PC-3 (cell line): ENCODE data around the gene RGS12. TPM values are rescaled to one million over a fixed set of nuclear protein-coding genes. Genes with fewer than 3 reads are reported as not detected.

Source experiments
- ATAC-seq: fragments of 200-7000 bp; cut with Tn5 transposase; 2 replicates; pipeline ENCODE4 v1.9.1; 2020; ENCODE audit warnings: mild to moderate bottlenecking, moderate library complexity
- BruUV-seq: library from RNA; stranded (reverse); fragments of 400-500 nt; replicated peaks from 2 replicates; lab custom pipeline; 2021; lab: Mats Ljungman, UMichigan
- CTCF ChIA-PET: fragments of 300-600 bp; sonication (Branson Sonifier 250); formaldehyde crosslinking; loops from one replicate; lab custom pipeline; 2022; ENCODE audit warnings: antibody characterized with exemption; lab: Charles Lee
- POLR2A ChIA-PET: fragments of 300-600 bp; sonication (Branson Sonifier 250); formaldehyde crosslinking; loops from one replicate; lab custom pipeline; 2022; ENCODE audit warnings: antibody characterized with exemption; ENCODE audit not compliant: unreplicated experiment; lab: Charles Lee
- DNase-seq: peaks from one replicate; pipeline ENCODE4 v3.0.0-alpha.2; 2015
- H2AFZ ChIP-seq: fragments of 300-600 bp; sonication (generic); 2 replicates; pipeline ENCODE4 v1.6.0; 2016; ENCODE audit warnings: antibody characterized with exemption, low read length
- H3F3A ChIP-seq: fragments of 300-600 bp; sonication (generic); one replicate; pipeline ENCODE4 v1.6.0; 2017; ENCODE audit warnings: antibody characterized with exemption, low read length, control low read depth, mild to moderate bottlenecking; ENCODE audit not compliant: unreplicated experiment
- H3K27ac ChIP-seq: fragments of 300-600 bp; sonication (generic); 2 replicates; pipeline ENCODE4 v1.5.1; 2016; ENCODE audit warnings: mild to moderate bottlenecking, low read length
- H3K27me3 ChIP-seq: fragments of 300-600 bp; sonication (generic); 2 replicates; pipeline ENCODE4 v1.6.1; 2016; ENCODE audit warnings: low read length, mixed read lengths
- H3K36me3 ChIP-seq: fragments of 300-600 bp; sonication (generic); 2 replicates; pipeline ENCODE4 v1.6.1; 2016; ENCODE audit warnings: low read depth, mixed run types, low read length, mixed read lengths
- H3K4me1 ChIP-seq: fragments of 300-600 bp; sonication (generic); 2 replicates; pipeline ENCODE4 v1.5.1; 2016; ENCODE audit warnings: low read length; ENCODE audit not compliant: insufficient read depth
- H3K4me2 ChIP-seq: fragments of 300-600 bp; sonication (generic); 2 replicates; pipeline ENCODE4 v1.6.0; 2016; ENCODE audit warnings: low read length
- H3K4me3 ChIP-seq: fragments of 300-600 bp; sonication (generic); 2 replicates; pipeline ENCODE4 v1.5.1; 2016; ENCODE audit warnings: mild to moderate bottlenecking, low read length, mixed read lengths
- H3K79me2 ChIP-seq: fragments of 300-600 bp; sonication (generic); 2 replicates; pipeline ENCODE4 v1.6.1; 2017; ENCODE audit warnings: low read length, mixed read lengths
- H3K9ac ChIP-seq: fragments of 300-600 bp; sonication (generic); 2 replicates; pipeline ENCODE4 v1.6.0; 2016; ENCODE audit warnings: mild to moderate bottlenecking, low read length
- H3K9me2 ChIP-seq: fragments of 300-600 bp; sonication (generic); replicated peaks from 2 replicates; pipeline ENCODE4 v1.6.1; 2016; ENCODE audit warnings: mixed run types, low read length, mixed read lengths
- H3K9me3 ChIP-seq: fragments of 300-600 bp; sonication (generic); 2 replicates; pipeline ENCODE4 v1.6.1; 2016; ENCODE audit warnings: low read length, mixed read lengths
- H4K20me1 ChIP-seq: fragments of 300-600 bp; sonication (generic); 2 replicates; pipeline ENCODE4 v1.6.1; 2016; ENCODE audit warnings: low read length, mixed read lengths
- EZH2 ChIP-seq: fragments of 300-600 bp; sonication (generic); IDR thresholded peaks from one replicate; pipeline ENCODE4 v1.6.1; 2017; ENCODE audit warnings: antibody characterized with exemption, mild to moderate bottlenecking, low read length; ENCODE audit not compliant: unreplicated experiment
- EZH2phosphoT487 ChIP-seq: fragments of 300-600 bp; sonication (generic); IDR thresholded peaks from 2 replicates; pipeline ENCODE4 v1.6.1; 2018; ENCODE audit warnings: mild to moderate bottlenecking, antibody characterized with exemption, low read length, borderline replicate concordance
- intact Hi-C: fragments of 100-400 bp; cut with micrococcal nuclease; formaldehyde crosslinking; loops from 2 replicates; pipeline ENCODE4 v1.9.0; 2023
- total RNA-seq: library from RNA; depleted of rRNA; stranded (reverse); fragments of >200 nt; gene quantifications from 2 replicates; pipeline ENCODE4 v1.2.3, GENCODE V29; 2014
- TF ChIP-seq, protein P1 (sequence below): fragments of 300-600 bp; sonication (generic); conservative IDR thresholded peaks from 2 replicates; pipeline ENCODE4 v1.5.1; 2017; ENCODE audit warnings: antibody characterized with exemption, low read depth, mild to moderate bottlenecking, low read length

RGS12 gene
- total RNA-seq, 1 experiment from 2014 or later: 10.3 TPM

DNA sequence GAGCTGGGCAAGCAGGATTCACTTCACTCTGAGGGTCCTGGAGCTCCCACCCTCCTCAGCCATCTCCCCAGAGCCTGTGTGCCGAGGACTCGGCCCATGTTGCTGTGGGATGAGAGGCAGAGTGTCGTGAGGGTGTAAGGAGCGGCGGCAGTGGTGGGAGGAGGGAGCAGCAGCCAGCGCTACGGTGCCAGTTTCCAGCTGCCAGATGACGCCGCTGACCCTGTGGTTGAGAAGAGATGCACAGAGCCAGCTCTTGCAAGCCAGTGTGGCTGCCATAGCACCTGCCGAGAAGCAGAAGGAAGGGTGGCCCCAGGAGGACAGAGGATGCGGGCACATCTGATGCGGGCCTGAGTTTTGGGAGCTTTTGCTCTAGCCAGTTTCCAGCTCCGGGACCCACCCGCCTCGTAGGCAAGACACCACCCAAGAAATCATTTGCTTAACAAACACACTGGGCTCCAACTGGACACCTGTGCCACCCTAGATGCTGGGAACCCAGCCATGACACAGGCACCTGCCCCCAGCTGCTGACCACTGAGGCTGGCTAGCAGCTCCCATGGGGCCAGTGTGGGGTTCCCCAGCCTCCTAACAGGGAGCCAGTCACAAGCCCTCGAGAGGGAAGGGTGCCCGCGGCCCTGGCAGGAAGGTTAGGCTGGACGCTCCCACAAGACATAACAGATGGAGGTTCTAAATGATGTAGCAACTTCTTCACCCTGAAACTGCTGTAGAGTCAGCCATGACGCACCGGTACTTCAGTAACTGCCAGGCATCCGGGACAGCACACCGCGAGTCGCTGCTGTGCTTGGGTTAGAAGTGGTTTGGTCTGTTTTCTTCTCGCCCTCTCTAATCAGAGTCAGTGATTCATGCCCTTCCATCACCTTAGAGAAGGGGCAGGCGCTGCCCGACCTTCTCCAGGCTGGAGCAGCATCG lies 35.0 kb upstream of the RGS12 start:
- Histone ChIP-seq H4K20me1 (no peaks in the 10 kb centered on the region), H3K9ac (no peak overlapping the region), H3F3A (no peaks in the 10 kb centered on the region), H3K9me2 (no peaks in the 10 kb centered on the region), H3K4me1 (peaks cover 26% of the 10 kb centered on the region), H3K9me3 (no peaks in the 10 kb centered on the region), H3K36me3 (no peaks in the 10 kb centered on the region), H2AFZ (peak overlapping the region; percentile 42), H3K27ac (peak overlapping the region; percentile 60), H3K27me3 (no peaks in the 10 kb centered on the region), H3K4me2 (peak overlapping the region; percentile 54), H3K79me2 (no peaks in the 10 kb centered on the region), H3K4me3 (no peak overlapping the region)
- ATAC-seq: peak; percentile 83
- no TSS peak for BruUV-seq
- intact Hi-C loops: no loop called here
- ChIA-PET CTCF (no interaction called here), POLR2A (no interaction called here)
- DNase-seq: peak; percentile 72
- no peak for TF ChIP-seq EZH2
- TF ChIP-seq, protein P1, sequence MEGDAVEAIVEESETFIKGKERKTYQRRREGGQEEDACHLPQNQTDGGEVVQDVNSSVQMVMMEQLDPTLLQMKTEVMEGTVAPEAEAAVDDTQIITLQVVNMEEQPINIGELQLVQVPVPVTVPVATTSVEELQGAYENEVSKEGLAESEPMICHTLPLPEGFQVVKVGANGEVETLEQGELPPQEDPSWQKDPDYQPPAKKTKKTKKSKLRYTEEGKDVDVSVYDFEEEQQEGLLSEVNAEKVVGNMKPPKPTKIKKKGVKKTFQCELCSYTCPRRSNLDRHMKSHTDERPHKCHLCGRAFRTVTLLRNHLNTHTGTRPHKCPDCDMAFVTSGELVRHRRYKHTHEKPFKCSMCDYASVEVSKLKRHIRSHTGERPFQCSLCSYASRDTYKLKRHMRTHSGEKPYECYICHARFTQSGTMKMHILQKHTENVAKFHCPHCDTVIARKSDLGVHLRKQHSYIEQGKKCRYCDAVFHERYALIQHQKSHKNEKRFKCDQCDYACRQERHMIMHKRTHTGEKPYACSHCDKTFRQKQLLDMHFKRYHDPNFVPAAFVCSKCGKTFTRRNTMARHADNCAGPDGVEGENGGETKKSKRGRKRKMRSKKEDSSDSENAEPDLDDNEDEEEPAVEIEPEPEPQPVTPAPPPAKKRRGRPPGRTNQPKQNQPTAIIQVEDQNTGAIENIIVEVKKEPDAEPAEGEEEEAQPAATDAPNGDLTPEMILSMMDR: no peak
- TF ChIP-seq EZH2phosphoT487: no peak

GRCh38 chr4:3261411-3262207 lies 31.2 kb upstream of the RGS12 start:
- DNase-seq: no peak
- Histone ChIP-seq H3K4me3 (no peak overlapping the region), H3K9me2 (no peaks in the 10 kb centered on the region), H3K79me2 (no peaks in the 10 kb centered on the region), H3K27ac (no peak overlapping the region), H3K27me3 (no peaks in the 10 kb centered on the region), H3K4me1 (peaks cover 19% of the 10 kb centered on the region), H3K9ac (no peak overlapping the region), H3K4me2 (no peak overlapping the region), H2AFZ (no peak overlapping the region), H3F3A (no peaks in the 10 kb centered on the region), H3K36me3 (no peaks in the 10 kb centered on the region), H3K9me3 (no peaks in the 10 kb centered on the region), H4K20me1 (no peaks in the 10 kb centered on the region)
- POLR2A ChIA-PET: no interaction called here
- BruUV-seq: no TSS peak
- no peak for ATAC-seq
- TF ChIP-seq EZH2: no peak
- TF ChIP-seq, protein P1: no peak
- no peak for TF ChIP-seq EZH2phosphoT487
- CTCF ChIA-PET: no interaction called here
- intact Hi-C loops: no loop called here
